Embryonic facial prominence (tissue), 1 donor: ENCODE results near the gene RHPN2.
A peak's percentile ranks its signal among the peaks of the same experiment; 100 is the strongest.
"Not testable (repeated sequence)": the region's sequence is repeated elsewhere in the genome, so short reads cannot be mapped to it uniquely, and the experiment has no call there.

Experiments used
- DNase-seq: peaks from one replicate; pipeline ENCODE4 v3.0.0-alpha.2; 2016; ENCODE audit errors: extremely low spot score

The RHPN2 gene

GRCh38 chr19:32976223-32976805, 88.4 kb downstream of the RHPN2 start:
- DNase-seq = no peak

- DNase-seq = peak; percentile 97
Measured at GRCh38 chr19:32971715-32972540, 92.8 kb downstream of the RHPN2 start, which contains the start of the genes CEP89 and FAAP24. TSS of gene CEP89 (minus strand) at chr19:32971958. CDS start at chr19:32971874, 84 bp downstream. TSS of gene FAAP24 (plus strand) at chr19:32972242. CDS start at chr19:32973197, 955 bp downstream.

- no peak for DNase-seq
Measured at GRCh38 chr19:32971012-32971595, 93.6 kb downstream of the RHPN2 start.

GRCh38 chr19:32969549-32969948, 95.1 kb downstream of the RHPN2 start:
- DNase-seq = no peak

GRCh38 chr19:32966750-32967149, 97.9 kb downstream of the RHPN2 start:
- DNase-seq = no peak

- DNase-seq = no peak
Measured at GRCh38 chr19:32945260-32945659, 119.4 kb downstream of the RHPN2 start.

- not testable (repeated sequence) for DNase-seq
Measured at GRCh38 chr19:32941273-32941672, 123.4 kb downstream of the RHPN2 start.

GRCh38 chr19:32936065-32936464, 128.6 kb downstream of the RHPN2 start:
- DNase-seq = no peak

- no peak for DNase-seq
Measured at GRCh38 chr19:32935629-32936028, 129.1 kb downstream of the RHPN2 start.

GRCh38 chr19:32933571-32933970, 131.1 kb downstream of the RHPN2 start:
- DNase-seq = no peak

GRCh38 chr19:32930567-32930966, 134.1 kb downstream of the RHPN2 start:
- DNase-seq = no peak

GRCh38 chr19:32928806-32929205, 135.9 kb downstream of the RHPN2 start:
- no peak for DNase-seq
